SU-DHL-6 (cell line): Measurements from ENCODE around the gene MIEF1.

Experiments
- EZH2phosphoT487 ChIP-seq: fragments of 200-600 bp; sonication (generic), shearing (Covaris generic); conservative IDR thresholded peaks from 2 replicates; pipeline ENCODE4 v1.6.1; 2018; ENCODE audit warnings: mild to moderate bottlenecking, antibody characterized with exemption, low read length, moderate library complexity, mixed read lengths
- TF ChIP-seq, protein P1 (sequence below): fragments of 200-600 bp; sonication (generic); IDR thresholded peaks from one replicate; pipeline ENCODE4 v1.5.1; 2017; ENCODE audit warnings: antibody characterized with exemption, mild to moderate bottlenecking, low read length, moderate library complexity; ENCODE audit not compliant: insufficient read depth, poor library complexity, severe bottlenecking

DNA sequence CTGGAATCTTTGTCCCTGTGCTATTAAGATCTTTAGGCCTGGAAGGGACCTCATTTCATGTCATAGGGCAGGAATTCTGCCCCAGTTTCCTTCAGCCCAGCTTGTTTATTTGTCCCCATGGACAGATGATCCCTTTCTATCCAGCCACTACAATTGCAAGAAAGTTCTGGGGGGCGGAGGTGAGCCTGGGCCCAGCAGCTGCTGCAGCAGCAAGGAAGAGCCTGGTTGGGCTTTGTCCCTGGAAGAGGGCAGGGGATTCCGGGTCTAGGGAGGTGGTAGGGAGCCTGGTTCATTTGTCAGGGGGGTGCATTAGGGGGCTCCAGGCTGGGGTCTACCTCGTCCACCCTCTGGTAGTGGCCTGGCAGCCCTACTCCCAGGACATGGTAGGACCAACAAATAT lies 52.1 kb downstream of the MIEF1 start:
- TF ChIP-seq, protein P1, sequence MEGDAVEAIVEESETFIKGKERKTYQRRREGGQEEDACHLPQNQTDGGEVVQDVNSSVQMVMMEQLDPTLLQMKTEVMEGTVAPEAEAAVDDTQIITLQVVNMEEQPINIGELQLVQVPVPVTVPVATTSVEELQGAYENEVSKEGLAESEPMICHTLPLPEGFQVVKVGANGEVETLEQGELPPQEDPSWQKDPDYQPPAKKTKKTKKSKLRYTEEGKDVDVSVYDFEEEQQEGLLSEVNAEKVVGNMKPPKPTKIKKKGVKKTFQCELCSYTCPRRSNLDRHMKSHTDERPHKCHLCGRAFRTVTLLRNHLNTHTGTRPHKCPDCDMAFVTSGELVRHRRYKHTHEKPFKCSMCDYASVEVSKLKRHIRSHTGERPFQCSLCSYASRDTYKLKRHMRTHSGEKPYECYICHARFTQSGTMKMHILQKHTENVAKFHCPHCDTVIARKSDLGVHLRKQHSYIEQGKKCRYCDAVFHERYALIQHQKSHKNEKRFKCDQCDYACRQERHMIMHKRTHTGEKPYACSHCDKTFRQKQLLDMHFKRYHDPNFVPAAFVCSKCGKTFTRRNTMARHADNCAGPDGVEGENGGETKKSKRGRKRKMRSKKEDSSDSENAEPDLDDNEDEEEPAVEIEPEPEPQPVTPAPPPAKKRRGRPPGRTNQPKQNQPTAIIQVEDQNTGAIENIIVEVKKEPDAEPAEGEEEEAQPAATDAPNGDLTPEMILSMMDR = no peak
- no peak for TF ChIP-seq EZH2phosphoT487
